K562 (cell line): ENCODE data around the gene GRIN1. TPM values are rescaled to one million over a fixed set of nuclear protein-coding genes. Genes with fewer than 3 reads are reported as not detected.

Experiments
- CBX2 ChIP-seq: fragments of 200-600 bp; sonication (generic); IDR thresholded peaks from one replicate; pipeline ENCODE4 v1.6.1; 2012; ENCODE audit warnings: mild to moderate bottlenecking, low read length, inconsistent platforms; ENCODE audit not compliant: insufficient read depth, poor library complexity, severe bottlenecking
- CHD7 ChIP-seq: fragments of 200-600 bp; sonication (generic); IDR thresholded peaks from one replicate; pipeline ENCODE4 v1.6.1; 2012; ENCODE audit warnings: mild to moderate bottlenecking, low read depth, low read length, inconsistent platforms
- DLX4 ChIP-seq: fragments of 250-450 bp; sonication (Bioruptor Pico); IDR thresholded peaks from 2 replicates; pipeline ENCODE4 v1.6.1; 2021; ENCODE audit warnings: mild to moderate bottlenecking
- HDGF ChIP-seq: fragments of 450-650 bp; IDR thresholded peaks from 2 replicates; pipeline ENCODE4 v1.6.1; 2016
- SMARCA5 ChIP-seq: fragments of 450-650 bp; IDR thresholded peaks from 2 replicates; pipeline ENCODE4 v1.6.1; 2016
- TOE1 ChIP-seq, 2 experiments: fragments of 450-650 bp in 1 of 2; sonication (generic) in 1 of 2; formaldehyde crosslinking in 1 of 2; IDR thresholded peaks; 2 replicates each; pipeline versions ENCODE4 v1.7.1 to v1.8.0; 2016 to 2022; ENCODE audit warnings: borderline replicate concordance in 2 of 2, mild to moderate bottlenecking in 2 of 2, antibody characterized with exemption in 1 of 2, inconsistent platforms in 1 of 2, low read depth in 1 of 2, missing genetic modification reagents in 1 of 2, moderate library complexity in 1 of 2
- ZHX1 ChIP-seq: fragments of 150-350 bp; conservative IDR thresholded peaks from 2 replicates; pipeline ENCODE4 v1.6.1; 2014; ENCODE audit warnings: low read length
- polyA plus RNA-seq, 8 experiments: library from polyadenylated mRNA; depleted of rRNA in 4 of 8; stranded (reverse) in 5 of 8; unstranded in 3 of 8; fragments of >200 nt; fragmentation: Nextera tagmentation in 2 of 8; fragmentation: Illumina TruSeq in 1 of 8; extraction: Ambion mirVana in 2 of 8; extraction: Trizol in 1 of 8; gene quantifications; 2 replicates each; pipeline versions ENCODE4 v1.2.1 to v1.2.3, GENCODE V29; 2011 to 2014; ENCODE audit warnings: inconsistent platforms in 1 of 8, missing spikeins in 1 of 8
- total RNA-seq, 7 experiments: library from RNA; depleted of rRNA in 6 of 7; stranded (reverse); fragments of >200 nt in 6 of 7; fragmentation: Illumina TruSeq in 2 of 7; extraction: Trizol in 2 of 7; gene quantifications; 2 replicates each; pipeline versions ENCODE4 v1.2.1 to v1.2.3, GENCODE V29; 2011 to 2021; ENCODE audit warnings: low replicate concordance in 1 of 7
- TF ChIP-seq, protein P1 (sequence below), 2 experiments: fragments of 200-800 bp in 1 of 2; sonication (Bioruptor generic) in 1 of 2; sonication (generic) in 1 of 2; formaldehyde crosslinking in 1 of 2; IDR thresholded peaks in 1 of 2; conservative IDR thresholded peaks in 1 of 2; 2 replicates each; pipeline versions ENCODE4 v1.5.0 to v1.6.1; 2016 to 2020; ENCODE audit warnings: missing compliant biosample characterization in 1 of 2, missing genetic modification characterization in 1 of 2, missing genetic modification reagents in 1 of 2

GRIN1 gene
- total and polyA plus RNA-seq, 9 of the 15 experiments (the other 6 are each of a cell fraction or from before 2014, with no cell fraction given): 0.03 to 0.35 (median 0.16) TPM; not detected in 6

DNA sequence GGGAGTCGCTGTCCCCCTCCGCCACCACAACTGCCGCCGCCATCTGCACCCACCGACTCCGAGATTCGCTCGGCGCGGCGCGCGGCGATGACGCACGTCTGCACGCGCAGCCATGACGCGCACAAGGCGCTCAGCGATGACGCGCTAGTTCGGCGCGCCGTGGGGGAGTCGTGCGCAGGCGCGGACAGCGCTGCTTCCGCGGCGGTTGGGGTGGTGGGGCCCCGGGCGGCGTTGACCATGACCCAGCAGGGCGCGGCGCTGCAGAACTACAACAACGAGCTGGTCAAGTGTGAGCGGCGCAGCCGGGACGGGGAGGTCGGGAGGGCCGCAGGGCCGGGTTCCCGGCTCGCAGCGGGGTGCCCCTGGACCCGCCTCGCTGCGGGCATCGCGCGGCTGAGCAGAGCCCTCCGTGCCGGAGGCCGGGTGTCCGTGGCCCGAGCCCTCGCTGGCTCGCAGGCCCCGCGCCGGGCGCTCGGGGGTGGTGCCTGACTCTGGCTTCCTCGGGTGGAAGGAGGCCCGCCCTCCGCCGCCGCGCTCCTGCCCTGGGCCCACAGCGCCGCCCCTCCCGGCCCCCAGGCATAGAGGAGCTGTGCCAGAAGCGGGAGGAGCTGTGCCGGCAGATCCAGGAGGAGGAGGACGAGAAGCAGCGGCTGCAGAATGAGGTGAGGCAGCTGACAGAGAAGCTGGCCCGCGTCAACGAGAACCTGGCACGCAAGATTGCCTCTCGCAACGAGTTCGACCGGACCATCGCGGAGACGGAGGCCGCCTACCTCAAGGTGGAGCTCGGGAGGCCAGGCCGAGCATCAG is 49.7 kb downstream of the GRIN1 start, which contains the start of the genes ANAPC2 and SSNA1 (continued):
- TF ChIP-seq ZHX1 (peak; percentile 92; the same call in 1 of the 2 replicates), SMARCA5 (peak; percentile 51; the same call in 1 of the 2 replicates), CHD7 (peak; percentile 44), HDGF (peak; percentile 92; the same call in 1 of the 2 replicates), DLX4 (no peak), TOE1 (IDR thresholded peaks at IDR 0.05; ENCODE audit: borderline replicate concordance) (0 out of 2 replicates have a peak, but pooled peaks have one; percentile 19), TOE1 (CRISPR knock-in tag; IDR thresholded peaks at IDR 0.05; ENCODE audit: borderline replicate concordance, low read depth) (no peak; the same call in none of the 2 replicates), CBX2 (no peak)
- TF ChIP-seq, protein P1, sequence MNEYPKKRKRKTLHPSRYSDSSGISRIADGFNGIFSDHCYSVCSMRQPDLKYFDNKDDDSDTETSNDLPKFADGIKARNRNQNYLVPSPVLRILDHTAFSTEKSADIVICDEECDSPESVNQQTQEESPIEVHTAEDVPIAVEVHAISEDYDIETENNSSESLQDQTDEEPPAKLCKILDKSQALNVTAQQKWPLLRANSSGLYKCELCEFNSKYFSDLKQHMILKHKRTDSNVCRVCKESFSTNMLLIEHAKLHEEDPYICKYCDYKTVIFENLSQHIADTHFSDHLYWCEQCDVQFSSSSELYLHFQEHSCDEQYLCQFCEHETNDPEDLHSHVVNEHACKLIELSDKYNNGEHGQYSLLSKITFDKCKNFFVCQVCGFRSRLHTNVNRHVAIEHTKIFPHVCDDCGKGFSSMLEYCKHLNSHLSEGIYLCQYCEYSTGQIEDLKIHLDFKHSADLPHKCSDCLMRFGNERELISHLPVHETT (CRISPR knock-in tag; conservative IDR thresholded peaks at IDR 0.05 in 1 of 2, IDR thresholded peaks at IDR 0.05 in 1 of 2): peak in 1 of 2 experiments; percentile 85; a peak in 2 of 4 replicates
